GM19395 (cell line): Measurements from ENCODE around the gene UXS1.
"Not testable (repeated sequence)": the region's sequence is repeated elsewhere in the genome, so short reads cannot be mapped to it uniquely, and the experiment has no call there.

ENCODE experiments used
- ATAC-seq: cut with Tn5 transposase; IDR thresholded peaks from one replicate; pipeline ENCODE4 v1.9.1; 2021; ENCODE audit warnings: mild to moderate bottlenecking, moderate library complexity; ENCODE audit not compliant: unreplicated experiment

The UXS1 gene

DNA sequence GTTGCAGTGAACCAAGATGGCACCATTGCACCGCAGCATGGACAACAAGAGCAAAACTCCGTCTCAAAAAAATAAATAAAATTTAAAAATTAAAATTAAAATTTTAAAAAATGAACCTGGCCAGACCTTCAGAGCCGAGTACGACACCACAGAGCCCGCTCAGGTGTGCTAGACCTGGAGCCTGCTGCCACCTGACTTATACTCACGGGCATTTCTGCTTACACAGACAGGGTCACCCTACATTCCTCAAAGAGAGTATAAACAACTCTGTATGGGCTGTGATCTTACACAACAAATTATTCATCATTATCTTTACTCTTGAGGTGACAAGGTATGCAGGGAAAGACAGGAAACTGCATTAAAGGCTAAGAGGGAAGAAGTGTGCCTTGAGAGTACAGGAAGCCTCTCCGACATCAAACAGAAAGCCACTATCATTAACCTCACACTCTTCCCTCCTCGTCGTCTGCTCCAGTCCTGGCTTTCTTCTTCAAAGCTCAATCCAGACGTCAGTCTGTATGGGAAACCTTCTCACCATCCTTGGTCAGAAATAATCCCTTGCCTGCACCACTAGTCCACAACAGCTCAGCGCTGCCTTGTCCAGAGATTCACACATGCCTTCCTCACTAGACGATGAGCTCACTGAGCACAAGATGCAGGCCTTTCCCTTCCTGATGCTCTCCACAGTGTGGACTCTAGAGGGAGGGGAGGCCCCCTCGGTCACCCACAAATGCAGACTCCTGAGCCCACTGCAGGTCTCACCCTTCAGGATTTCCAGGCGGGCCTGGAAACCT is 56.2 kb downstream of the UXS1 start:
- ATAC-seq: no peak

DNA sequence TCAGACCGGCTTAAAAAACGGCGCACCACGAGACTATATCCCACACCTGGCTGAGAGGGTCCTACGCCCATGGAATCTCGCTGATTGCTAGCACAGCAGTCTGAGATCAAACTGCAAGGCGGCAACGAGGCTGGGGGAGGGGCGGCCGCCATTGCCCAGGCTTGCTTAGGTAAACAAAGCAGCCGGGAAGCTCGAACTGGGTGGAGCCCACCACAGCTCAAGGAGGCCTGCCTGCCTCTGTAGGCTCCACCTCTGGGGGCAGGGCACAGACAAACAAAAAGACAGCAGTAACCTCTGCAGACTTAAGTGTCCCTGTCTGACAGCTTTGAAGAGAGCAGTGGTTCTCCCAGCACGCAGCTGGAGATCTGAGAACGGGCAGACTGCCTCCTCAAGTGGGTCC is 62.9 kb downstream of the UXS1 start:
- not testable (repeated sequence) for ATAC-seq

DNA sequence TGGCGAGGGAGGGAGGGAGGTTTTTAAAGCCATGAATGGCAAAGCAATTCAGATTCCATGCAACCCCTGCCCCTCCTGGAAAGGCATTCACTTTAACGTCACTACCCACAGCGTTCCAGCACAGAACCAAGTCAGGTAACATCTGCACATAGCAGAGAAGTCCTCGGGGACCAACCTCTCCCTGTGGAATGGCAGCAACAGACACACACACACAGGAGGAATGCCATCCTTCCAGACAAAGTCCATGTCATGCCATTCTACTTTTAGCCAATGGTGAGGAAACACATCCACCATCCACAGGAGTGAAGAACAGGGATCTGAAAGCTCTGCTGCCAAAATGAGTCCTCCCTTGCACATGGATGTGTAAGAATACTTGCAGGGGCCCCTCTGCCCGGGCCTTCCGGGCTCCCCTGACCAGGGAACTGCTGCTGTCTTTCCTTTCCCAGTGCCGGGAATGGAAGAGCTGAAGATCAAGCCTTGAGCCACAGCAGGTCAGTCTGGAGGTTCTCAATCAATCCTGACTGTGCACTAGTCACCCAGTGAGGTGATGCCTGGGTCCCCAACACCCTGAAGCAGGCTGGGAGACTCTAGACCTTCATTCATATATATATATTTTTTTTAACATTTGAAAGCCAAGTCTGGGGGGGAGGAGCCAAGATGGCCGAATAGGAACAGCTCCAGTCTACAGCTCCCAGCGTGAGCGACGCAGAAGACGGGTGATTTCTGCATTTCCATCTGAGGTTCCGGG is 63.7 kb downstream of the UXS1 start:
- no peak for ATAC-seq

DNA sequence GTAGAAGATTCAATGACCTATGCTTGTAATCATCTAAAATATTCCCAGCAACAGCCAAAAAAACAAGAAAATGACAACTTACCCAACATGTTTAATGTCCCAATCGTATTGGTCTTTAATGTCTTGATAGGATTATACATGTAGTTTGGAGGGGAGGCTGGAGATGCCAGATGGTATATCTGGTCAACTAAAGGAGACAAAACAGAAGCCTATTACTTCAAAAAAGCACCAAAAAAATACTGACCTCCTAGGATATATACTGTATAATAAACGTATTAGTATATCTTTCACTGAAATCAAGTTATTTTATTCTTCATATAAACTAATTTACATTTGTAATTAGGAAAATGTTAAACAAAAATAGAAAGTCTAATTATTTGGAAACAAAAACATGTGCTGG is 64.5 kb downstream of the UXS1 start:
- ATAC-seq: no peak

DNA sequence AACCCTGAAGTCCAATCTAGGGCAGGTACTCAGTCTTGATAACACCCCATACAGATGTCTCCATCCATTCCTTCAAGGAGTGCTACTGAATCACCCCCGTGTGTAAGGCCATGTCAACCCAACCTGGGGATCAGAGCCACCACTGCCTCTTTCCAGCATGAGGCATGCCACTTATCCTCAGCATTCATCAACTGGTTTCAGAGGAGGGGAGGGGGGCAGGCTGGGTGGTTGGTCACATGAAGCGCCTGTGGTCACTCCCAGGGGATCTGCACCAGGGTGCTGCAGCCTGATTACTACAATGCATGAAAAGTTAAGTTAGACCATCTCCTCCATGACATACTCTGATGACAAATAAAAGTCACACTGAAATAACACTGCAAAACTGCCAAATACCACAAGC is 65.0 kb downstream of the UXS1 start:
- ATAC-seq: no peak

DNA sequence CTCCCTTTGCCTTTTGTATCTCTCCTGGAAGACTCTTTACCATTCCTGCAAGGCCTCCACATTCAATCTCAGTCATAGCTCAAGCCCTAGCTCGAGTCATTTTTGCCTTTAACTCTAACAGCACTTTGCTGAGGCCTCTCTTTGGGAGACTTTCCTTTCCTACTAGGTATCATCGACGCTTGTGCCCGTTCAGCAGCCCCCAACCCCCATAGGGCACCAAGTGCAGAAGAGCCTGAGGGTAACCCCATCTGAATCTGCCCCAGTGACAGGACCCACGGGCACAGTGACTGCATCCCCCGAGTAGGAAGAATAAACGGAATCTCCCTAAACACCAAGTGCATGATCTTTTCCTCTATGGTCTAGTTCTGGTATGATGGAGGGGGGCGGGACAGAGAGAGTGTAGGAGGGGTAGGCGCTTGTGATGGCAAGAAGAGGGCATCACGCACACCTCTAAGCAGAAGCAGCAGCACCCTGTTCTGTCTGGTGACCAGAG is 66.3 kb downstream of the UXS1 start:
- ATAC-seq: no peak

DNA sequence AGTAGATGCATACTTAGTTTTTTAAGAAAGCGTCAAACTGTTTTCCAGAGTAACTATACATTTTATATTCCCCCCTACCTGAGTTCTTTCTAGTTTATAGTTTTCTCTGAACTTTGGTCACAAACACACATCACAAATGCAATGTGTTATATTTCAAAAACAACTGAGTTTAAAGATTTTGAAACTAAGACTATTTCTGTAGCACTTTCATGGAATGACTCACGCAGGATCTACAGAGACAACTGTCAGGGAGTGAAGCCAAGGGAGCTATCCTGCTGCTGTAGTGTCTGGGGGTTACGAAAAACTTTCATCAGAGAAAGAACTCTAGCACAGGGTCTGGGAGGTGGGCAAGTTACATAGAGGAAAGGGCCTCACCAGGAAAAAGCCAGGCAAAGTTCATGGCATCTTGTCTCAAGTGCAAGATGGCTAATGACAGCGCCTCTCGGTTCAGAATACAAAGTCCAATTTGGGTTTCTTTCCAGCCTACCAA is 66.8 kb downstream of the UXS1 start:
- ATAC-seq: no peak

DNA sequence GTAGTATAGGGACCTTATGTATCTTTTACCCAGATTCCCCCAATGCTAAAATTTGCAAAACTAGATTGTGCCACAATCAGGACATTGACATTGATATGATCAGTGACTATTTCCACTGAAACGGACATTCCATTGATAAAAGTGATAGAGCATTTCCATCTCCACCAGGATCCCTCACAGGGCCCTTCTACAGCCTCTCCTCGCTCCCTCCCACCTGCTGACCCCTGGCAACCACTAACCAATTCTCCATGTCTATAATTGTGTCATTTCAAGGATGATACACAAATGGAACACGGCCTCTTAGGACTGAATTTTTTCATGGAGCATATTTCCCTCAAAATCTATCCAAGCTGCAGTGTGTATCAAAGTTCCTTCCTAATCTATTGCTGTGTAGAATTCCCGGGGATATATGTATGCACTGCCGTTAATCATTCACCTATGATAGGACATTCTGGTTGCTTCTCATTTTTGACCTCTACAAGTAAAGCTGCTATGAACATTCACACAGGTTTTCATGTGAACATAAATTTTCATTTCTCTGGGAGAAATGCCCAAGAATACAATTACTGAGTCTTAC is 67.3 kb downstream of the UXS1 start:
- ATAC-seq: no peak

DNA sequence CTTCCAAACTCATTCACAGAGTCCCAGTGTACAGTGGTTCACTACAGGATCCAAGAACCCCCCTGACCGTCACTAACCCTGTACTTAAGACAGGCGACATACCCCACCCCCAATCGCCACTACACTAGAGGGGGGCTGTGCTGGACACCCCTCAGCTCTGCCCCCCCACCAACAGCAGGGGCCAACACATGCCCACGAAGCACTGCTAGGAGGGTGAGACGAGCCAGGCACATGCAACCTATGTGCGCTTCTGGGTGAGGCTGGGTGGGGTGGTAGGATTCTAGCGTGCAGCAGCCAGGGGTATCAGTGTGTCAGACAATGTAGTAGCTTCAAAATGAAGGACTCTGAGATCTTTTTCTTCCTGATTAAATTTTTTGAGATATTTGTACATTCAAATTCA is 67.8 kb downstream of the UXS1 start:
- no peak for ATAC-seq

DNA sequence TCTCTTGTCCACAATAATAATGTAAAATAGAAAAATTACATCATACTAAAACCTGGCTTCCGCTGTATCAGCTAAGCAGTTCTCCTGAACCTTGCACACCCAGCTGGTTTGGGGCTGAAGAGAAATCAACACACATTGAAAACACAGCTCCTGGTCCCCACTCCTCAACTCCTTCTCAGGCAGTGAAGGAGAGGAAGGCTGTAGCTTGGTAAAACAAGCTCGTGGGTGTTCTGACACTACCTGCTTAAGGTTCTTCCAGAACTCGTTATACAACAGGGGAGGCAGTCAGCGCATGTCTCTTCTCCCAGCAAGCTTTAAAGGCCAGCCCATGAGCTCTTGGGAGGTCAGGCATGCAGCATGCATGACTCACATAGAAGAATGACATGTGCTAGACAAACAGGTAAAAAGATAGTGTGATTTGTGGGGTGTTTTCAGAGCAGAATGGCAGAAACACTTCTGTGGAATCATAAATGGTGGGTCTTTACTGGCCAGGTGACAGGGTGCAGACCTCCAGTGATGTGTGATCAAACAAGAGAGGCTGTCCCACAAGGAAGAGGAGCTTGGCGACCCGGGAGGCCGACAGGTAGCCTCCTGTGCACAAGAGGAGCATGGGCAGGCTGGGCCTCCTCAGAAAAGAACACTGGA is 69.1 kb downstream of the UXS1 start:
- ATAC-seq: no peak

DNA sequence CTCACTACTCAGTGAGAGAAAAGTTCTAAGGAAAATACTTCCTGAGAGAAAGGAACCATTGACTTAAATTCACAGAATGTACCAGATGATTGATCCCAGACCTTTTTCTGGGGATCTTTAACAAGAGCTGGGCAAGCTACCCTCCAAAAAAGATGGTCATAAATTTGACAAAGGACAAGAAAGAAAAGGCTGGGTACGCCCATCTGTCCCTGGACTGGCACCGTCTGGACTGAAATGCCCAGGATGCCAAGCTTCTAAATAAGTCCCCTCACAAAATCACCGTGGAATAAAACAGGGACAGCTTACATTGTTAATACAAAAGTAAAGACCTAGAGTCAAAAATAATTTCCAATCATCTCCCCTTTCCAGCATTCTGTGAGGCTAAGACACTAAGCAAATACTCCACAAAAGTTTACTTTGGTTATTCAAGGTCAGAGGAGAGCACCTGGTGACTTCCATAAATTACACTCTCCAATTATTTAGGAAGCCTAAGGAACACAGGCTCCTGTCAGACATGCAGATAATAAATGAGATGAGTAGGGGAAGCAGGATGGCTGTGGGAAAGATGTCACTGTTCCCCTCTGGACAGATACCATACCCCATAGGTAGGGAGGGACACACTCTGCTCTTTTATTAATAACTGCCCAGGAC is 69.9 kb downstream of the UXS1 start:
- no peak for ATAC-seq

DNA sequence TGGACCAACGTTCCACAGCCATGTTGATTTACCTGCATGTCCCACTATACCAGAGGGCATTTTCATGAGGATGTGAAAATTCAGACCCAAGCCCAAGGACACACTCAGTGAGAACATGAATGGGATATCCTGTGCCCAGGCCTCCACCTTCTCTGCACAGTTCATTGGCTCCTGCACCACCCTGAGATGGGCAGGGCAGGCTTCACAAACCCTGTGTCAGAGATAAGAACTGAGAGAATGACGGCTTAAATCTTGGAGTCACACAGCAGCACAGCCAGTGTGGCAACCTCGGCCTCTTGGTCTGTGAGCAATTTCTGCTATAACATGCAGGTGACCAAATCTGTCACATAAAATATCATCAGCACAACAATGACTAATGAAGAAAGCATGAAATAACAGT is 71.9 kb downstream of the UXS1 start:
- ATAC-seq: no peak

DNA sequence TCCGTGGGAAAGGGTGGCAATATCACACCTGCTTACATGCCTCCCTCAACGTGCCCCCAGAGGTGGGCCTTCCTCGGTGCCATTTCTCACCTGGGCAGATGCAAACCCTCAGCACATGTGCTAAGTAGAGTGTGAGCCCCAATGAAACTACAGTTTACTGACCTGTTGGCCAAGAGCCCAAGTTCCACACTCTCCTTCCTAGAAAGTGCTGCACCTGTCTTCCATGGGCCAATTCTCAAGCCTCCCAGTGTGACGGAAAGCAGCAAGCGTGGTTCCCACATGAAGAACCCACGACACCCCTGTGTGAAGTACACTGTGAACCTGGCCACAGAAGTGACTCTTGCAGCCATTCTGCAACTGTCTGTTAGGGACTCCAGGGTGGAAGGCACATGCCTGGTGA is 73.7 kb downstream of the UXS1 start:
- ATAC-seq: no peak

DNA sequence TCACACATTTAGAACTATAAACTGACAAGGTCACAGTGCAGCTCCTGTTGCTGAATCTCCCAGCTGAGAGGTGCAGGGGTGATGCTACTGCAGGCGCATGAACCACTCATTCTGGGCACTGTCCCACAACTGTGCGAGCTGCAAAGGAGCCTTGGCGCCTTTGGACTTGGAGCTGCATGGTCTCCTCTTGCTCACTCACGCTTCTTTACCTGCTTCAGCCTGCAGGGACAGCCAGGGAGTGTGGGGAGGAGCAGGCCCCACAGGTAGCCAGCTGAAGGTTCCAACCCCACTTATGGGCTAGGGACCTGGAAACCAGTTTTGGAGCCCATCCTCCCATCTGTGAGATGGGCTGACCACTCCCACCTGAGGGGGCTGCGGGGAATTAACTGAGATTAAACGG is 75.0 kb downstream of the UXS1 start:
- ATAC-seq: no peak

DNA sequence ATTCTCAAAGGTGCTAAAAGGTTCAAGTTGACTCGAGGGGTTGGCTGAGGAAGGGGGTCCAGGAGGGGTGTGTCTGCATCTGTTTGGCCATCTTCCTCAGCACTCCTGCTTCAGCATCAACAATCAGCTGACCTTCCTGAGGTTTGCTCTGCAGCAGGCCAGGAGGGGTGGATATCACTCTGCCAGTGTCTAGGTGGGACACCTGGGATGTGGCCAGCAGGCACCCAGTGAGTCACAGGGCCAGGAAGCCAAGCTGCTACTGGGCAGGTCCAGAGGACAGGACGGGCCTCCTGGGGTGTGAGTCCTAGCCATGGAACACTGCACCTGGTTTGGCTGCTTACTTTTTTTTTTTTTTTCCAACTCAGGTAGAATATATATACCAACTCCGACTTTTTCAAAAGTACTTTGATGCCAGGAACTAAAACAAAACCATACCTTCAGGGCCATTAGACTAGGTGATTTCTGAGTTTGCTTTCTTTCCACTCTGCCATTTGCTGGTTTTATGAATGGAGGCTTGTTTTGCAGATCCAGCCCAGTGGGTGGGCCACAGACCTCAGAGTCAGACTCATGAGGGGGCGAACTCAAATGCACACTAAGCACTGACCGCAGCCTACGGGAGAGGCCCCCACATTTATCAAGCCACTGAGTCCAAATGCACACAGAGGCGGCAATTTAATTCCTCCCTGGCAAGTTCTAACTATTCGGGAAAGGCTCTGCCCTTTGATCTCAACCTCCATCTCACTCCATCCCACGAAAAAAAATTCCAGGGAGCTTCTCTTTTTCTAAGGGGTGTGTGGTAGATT is 76.0 kb downstream of the UXS1 start:
- no peak for ATAC-seq

DNA sequence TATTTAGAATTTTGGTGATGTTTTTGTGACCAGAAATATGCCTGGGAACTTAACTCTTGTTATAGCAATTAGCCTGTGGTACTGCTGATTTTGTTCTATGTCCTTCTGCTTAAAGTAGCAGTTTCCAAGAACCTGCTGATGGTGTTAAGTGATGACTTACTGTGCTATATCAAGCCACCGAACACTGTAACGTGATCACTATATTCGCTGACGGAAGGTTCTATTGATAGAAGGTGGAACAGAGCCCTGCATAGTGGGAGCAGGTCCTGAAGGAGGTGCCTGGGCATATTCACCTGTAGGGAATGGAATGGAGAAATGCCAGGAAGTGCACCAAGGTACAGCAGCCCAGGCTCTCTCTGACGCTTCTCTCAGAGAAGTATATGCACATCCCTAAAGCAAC is 76.8 kb downstream of the UXS1 start:
- no peak for ATAC-seq

DNA sequence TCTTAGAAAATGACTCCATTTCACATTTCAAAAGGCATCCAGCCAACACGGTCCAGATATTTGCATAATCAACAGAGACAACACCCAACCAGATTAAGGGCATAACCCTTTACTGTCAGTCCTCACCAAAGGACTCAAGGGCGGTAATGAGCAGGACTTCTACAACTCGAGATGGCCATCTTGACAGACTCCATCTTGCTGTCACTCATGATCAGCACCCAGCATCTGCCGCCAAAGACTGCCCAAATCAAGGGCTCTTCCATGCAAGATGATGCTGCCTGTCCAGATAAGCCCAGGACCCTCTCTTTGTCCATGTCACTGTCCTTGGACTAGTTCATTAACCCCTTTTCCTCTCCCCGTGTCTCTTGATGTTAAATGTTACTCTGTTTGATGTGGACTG is 77.9 kb downstream of the UXS1 start:
- ATAC-seq: no peak

DNA sequence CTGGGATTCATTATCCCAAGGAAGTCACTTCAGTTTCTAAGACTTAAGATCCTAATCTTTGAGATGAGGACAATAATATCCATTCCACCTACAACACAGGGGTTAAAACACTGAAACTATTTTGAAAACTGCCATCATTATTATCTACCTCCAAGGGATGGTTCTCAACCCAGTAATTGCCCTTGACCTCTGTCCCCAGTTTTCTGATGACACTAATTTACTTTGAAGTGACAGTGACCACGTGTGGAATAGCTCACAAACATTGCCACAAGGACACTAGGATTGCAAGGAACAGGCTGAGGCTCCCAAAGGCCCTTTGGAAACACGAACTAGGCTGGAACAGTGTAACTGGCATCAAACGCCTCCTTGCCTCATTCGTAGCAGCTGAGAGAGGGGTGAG is 78.4 kb downstream of the UXS1 start:
- ATAC-seq: no peak

DNA sequence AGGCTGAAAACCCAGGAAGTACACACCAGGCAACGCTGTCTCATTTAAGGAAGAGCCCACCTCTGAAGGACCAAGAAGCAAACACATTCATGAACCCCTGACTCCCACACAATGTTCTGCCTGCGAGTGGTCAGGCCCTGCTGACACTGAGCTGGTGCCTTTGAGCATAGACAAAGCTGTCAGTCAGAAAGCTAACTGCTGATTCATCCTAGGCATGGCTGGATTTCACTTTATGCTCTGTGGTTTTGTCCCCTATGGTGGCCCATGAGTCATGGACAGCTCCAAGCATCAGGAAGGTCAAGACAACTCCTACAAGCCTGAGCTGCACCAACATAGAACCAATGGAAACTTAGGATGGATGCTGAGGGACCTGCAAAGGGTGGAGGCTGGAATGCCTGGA is 78.9 kb downstream of the UXS1 start:
- ATAC-seq: no peak

DNA sequence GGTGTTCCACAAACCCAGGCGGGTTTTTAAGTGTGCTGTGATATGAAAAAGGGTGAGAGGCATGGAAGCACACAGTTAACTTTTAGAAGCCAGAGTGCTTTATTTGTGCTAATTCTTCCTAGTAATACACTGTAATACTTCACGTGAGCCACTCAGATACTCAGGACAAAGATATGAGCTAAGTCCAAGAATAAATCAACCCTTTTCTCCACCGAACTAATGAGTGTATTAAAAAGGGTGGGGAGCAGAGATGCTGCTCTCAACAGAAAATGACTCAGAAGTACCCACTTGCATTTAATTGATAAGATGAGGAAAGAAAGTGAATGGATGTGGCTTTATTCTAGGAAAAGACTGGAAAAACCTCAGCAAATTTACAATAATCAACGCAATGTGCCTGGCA is 79.9 kb downstream of the UXS1 start:
- no peak for ATAC-seq
